ENCODE measurements around the gene C1orf53. TPM values are rescaled to one million over a fixed set of nuclear protein-coding genes. Genes with fewer than 3 reads are reported as not detected.

C1orf53 gene
- total RNA-seq, 1 donor from 2014 or later, result 2.6 TPM

GRCh38 chr1:197884173-197884572 lies 18.3 kb upstream of the C1orf53 start:
- Mint-ChIP-seq H3K36me3 (ENCODE audit: unreplicated experiment) (no peaks in the 10 kb centered on the region), H3K27ac (ENCODE audit: unreplicated experiment) (no peak overlapping the region), H3K9me3 (ENCODE audit: unreplicated experiment) (no peaks in the 10 kb centered on the region), H3K4me1 (ENCODE audit: unreplicated experiment) (no peaks in the 10 kb centered on the region), H3K4me3 (ENCODE audit: unreplicated experiment) (no peak overlapping the region), H3K27me3 (ENCODE audit: unreplicated experiment) (peaks cover 33% of the 10 kb centered on the region)
- DNase-seq (ENCODE audit: extremely low spot score, unreplicated experiment), result no peak
- TF ChIP-seq CTCF (IDR thresholded peaks at IDR 0.05), result no peak

GRCh38 chr1:197890936-197891335 lies 11.5 kb upstream of the C1orf53 start:
- no peaks in the 10 kb centered on the region for H3K36me3 Mint-ChIP-seq (ENCODE audit: unreplicated experiment)
- no peak for DNase-seq (ENCODE audit: extremely low spot score, unreplicated experiment)
- TF ChIP-seq CTCF (IDR thresholded peaks at IDR 0.05), result no peak
- H3K27me3 Mint-ChIP-seq (ENCODE audit: unreplicated experiment), result peaks cover 41% of the 10 kb centered on the region
- H3K4me3 Mint-ChIP-seq (ENCODE audit: unreplicated experiment), result no peak overlapping the region
- H3K4me1 Mint-ChIP-seq (ENCODE audit: unreplicated experiment), result no peaks in the 10 kb centered on the region
- H3K9me3 Mint-ChIP-seq (ENCODE audit: unreplicated experiment), result no peaks in the 10 kb centered on the region
- no peak overlapping the region for H3K27ac Mint-ChIP-seq (ENCODE audit: unreplicated experiment)

DNA sequence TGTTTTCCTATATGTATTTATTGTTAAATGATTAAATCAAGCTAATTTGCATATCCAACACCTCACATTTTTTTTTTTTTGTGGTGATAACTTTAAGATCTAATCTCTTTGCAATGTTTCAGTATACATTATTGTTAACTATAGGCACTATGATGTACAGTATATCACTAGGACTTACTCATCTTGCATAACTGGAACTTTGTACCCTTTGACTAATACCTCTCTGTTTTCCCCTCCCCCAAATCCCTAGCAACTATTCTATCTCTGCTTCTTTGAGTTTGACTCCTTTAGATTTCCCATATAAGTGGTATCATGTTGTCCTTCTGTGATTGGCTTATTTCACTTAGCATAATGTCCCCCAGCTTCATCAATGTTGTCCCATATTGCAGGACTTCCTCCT lies 9.7 kb upstream of the C1orf53 start:
- no peaks in the 10 kb centered on the region for H3K36me3 Mint-ChIP-seq (ENCODE audit: unreplicated experiment)
- H3K27ac Mint-ChIP-seq (ENCODE audit: unreplicated experiment), result no peak overlapping the region
- no peak for DNase-seq (ENCODE audit: extremely low spot score, unreplicated experiment)
- no peaks in the 10 kb centered on the region for H3K9me3 Mint-ChIP-seq (ENCODE audit: unreplicated experiment)
- H3K4me1 Mint-ChIP-seq (ENCODE audit: unreplicated experiment), result no peaks in the 10 kb centered on the region
- no peak overlapping the region for H3K4me3 Mint-ChIP-seq (ENCODE audit: unreplicated experiment)
- no peak for TF ChIP-seq CTCF (IDR thresholded peaks at IDR 0.05)
- H3K27me3 Mint-ChIP-seq (ENCODE audit: unreplicated experiment), result peaks cover 47% of the 10 kb centered on the region

DNA sequence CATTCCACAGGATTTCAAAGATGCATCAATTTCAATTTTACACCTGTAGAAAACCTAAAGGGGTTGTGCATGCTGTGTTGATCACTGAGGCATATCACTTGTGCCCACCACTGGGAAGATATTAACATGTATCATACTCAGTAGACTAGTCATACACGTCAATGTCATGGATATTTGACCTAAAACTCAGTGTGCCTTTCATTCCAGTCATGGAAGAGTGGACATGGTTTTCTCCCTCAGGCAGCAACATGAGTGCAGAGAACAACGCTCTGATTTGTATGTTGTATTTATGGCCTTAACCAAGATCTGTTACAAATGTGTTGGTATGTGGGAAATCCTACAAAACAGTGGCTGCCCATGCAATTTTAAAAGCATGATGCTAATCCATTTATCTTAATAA lies 6.1 kb upstream of the C1orf53 start:
- Mint-ChIP-seq H3K36me3 (ENCODE audit: unreplicated experiment) (peaks cover 2% of the 10 kb centered on the region), H3K9me3 (ENCODE audit: unreplicated experiment) (no peaks in the 10 kb centered on the region), H3K4me1 (ENCODE audit: unreplicated experiment) (no peaks in the 10 kb centered on the region), H3K27ac (ENCODE audit: unreplicated experiment) (no peak overlapping the region), H3K27me3 (ENCODE audit: unreplicated experiment) (peaks cover 42% of the 10 kb centered on the region), H3K4me3 (ENCODE audit: unreplicated experiment) (no peak overlapping the region)
- no peak for TF ChIP-seq CTCF (IDR thresholded peaks at IDR 0.05)
- no peak for DNase-seq (ENCODE audit: extremely low spot score, unreplicated experiment)

DNA sequence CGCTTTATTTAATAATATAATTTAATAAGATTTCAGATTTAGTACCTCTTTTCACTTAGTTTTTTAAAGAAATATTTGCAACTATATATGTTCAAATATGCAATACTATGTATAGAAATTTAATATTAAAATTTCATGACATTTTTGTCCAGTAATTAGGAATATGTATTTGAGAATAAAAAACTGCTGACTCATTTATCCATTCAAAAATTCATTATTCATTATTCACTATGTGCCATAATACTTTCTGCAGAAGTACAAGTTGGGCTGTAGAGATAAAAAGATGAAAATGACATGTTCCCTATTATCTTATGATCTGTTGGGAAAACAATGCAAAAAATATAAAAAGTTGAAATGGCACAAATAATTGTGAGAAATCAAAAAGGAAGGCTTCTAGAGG lies 3.4 kb upstream of the C1orf53 start:
- DNase-seq (ENCODE audit: extremely low spot score, unreplicated experiment), result no peak
- Mint-ChIP-seq H3K27me3 (ENCODE audit: unreplicated experiment) (peaks cover 30% of the 10 kb centered on the region), H3K4me3 (ENCODE audit: unreplicated experiment) (no peak overlapping the region), H3K9me3 (ENCODE audit: unreplicated experiment) (no peaks in the 10 kb centered on the region), H3K4me1 (ENCODE audit: unreplicated experiment) (peaks cover 11% of the 10 kb centered on the region), H3K27ac (ENCODE audit: unreplicated experiment) (no peak overlapping the region), H3K36me3 (ENCODE audit: unreplicated experiment) (peaks cover 4% of the 10 kb centered on the region)
- no peak for TF ChIP-seq CTCF (IDR thresholded peaks at IDR 0.05)

Measured in osteocyte (in vitro differentiated cells).